HEK293T (cell line): Measurements from ENCODE around the gene KRTAP5-7.

Experiments
- BHLHE40 ChIP-seq: fragments of 450-650 bp; IDR thresholded peaks from 2 replicates; pipeline ENCODE4 v1.6.1; 2016; ENCODE audit warnings: mild to moderate bottlenecking, moderate library complexity, borderline replicate concordance
- SUZ12 ChIP-seq: fragments of 450-650 bp; IDR thresholded peaks from 2 replicates; pipeline ENCODE4 v1.6.1; 2016; ENCODE audit warnings: mild to moderate bottlenecking
- TARDBP ChIP-seq: fragments of 450-650 bp; IDR thresholded peaks from 2 replicates; pipeline ENCODE4 v1.6.1; 2016
- TF ChIP-seq, protein P1 (sequence below): fragments of 450-650 bp; IDR thresholded peaks from 2 replicates; pipeline ENCODE4 v1.6.1; 2016

DNA sequence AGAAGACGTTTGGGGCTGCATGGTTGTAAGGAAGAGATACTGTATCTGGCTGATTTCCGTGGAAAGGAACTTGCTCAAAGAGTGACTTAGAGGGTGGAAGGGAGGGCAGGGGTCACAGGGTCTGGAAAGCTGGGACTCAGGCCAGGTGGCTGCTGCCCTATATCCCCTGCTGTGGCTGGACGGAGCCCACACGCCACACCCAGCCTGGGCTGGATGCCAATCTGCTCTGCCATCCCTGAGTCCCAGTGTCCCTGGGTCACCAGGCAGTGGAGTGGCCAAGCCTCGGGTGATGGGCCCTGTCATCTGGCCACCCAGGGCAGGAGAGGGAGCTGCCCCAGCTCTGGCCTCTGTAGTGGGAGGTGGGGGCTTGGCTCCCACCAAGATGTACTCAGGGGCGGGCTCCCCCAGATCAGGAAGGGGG is 26.5 kb upstream of the KRTAP5-7 start:
- TF ChIP-seq TARDBP (no peak), SUZ12 (no peak), BHLHE40 (no peak)
- TF ChIP-seq, protein P1, sequence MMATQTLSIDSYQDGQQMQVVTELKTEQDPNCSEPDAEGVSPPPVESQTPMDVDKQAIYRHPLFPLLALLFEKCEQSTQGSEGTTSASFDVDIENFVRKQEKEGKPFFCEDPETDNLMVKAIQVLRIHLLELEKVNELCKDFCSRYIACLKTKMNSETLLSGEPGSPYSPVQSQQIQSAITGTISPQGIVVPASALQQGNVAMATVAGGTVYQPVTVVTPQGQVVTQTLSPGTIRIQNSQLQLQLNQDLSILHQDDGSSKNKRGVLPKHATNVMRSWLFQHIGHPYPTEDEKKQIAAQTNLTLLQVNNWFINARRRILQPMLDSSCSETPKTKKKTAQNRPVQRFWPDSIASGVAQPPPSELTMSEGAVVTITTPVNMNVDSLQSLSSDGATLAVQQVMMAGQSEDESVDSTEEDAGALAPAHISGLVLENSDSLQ, result no peak
